MG63 (cell line): ENCODE measurements around the gene HPS5. TPM values are rescaled to one million over a fixed set of nuclear protein-coding genes. Genes with fewer than 3 reads are reported as not detected.
A peak's percentile ranks its signal among the peaks of the same experiment; 100 is the strongest.
"Not testable (repeated sequence)": the region's sequence is repeated elsewhere in the genome, so short reads cannot be mapped to it uniquely, and the experiment has no call there.

ENCODE experiments used
- DNase-seq: peaks from one replicate; pipeline ENCODE4 v3.0.0-alpha.2; 2020
- H3K27me3 ChIP-seq: fragments of 250-450 bp; sonication (Bioruptor Pico); 2 replicates; pipeline ENCODE4 v1.5.1; 2020; ENCODE audit warnings: mild to moderate bottlenecking, moderate library complexity
- H3K36me3 ChIP-seq: fragments of 250-450 bp; sonication (Bioruptor Pico); 2 replicates; pipeline ENCODE4 v1.5.1; 2020; ENCODE audit warnings: mild to moderate bottlenecking, moderate library complexity
- H3K4me3 ChIP-seq: fragments of 250-450 bp; sonication (Bioruptor Pico); 2 replicates; pipeline ENCODE4 v1.5.1; 2020; ENCODE audit warnings: mild to moderate bottlenecking, moderate library complexity
- H3K9me3 ChIP-seq: fragments of 250-450 bp; sonication (Bioruptor Pico); 2 replicates; pipeline ENCODE4 v1.5.1; 2020; ENCODE audit warnings: mild to moderate bottlenecking, moderate library complexity
- total RNA-seq: library from RNA; depleted of rRNA; stranded (reverse); fragments of >200 nt; shearing (Covaris generic); gene quantifications from 2 replicates; pipeline ENCODE4 v1.2.3, GENCODE V29; 2014; ENCODE audit warnings: low replicate concordance

HPS5 gene
- total RNA-seq, 1 experiment from 2014 or later = 13.2 TPM

DNA sequence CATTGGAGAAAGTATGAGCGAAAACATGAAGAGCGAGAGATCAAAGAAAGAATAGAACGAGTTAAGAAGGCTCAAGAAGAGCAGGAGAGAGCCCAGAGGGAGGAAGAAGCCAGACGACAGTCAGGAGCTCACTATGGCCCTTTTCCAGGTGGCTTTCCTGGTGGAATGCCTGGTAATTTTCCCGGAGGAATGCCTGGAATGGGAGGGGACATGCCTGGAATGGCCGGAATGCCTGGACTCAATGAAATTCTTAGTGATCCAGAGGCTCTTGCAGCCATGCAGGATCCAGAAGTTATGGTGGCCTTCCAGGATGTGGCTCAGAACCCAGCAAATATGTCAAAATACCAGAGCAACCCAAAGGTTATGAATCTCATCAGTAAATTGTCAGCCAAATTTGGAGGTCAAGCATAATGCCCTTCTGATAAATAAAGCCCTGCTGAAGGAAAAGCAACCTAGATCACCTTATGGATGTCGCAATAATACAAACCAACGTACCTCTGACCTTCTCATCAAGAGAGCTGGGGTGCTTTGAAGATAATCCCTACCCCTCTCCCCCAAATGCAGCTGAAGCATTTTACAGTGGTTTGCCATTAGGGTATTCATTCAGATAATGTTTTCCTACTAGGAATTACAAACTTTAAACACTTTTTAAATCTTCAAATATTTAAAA, 59.1 kb downstream of the HPS5 start:
- H3K36me3 ChIP-seq, H3K9me3 ChIP-seq, H3K4me3 ChIP-seq, H3K27me3 ChIP-seq, DNase-seq: not testable (repeated sequence)

GRCh38 chr11:18261721-18262120, 60.2 kb downstream of the HPS5 start:
- Histone ChIP-seq H3K9me3 (no peaks in the 10 kb centered on the region), H3K4me3 (no peak overlapping the region), H3K36me3 (no peaks in the 10 kb centered on the region), H3K27me3 (no peaks in the 10 kb centered on the region)
- no peak for DNase-seq

DNA sequence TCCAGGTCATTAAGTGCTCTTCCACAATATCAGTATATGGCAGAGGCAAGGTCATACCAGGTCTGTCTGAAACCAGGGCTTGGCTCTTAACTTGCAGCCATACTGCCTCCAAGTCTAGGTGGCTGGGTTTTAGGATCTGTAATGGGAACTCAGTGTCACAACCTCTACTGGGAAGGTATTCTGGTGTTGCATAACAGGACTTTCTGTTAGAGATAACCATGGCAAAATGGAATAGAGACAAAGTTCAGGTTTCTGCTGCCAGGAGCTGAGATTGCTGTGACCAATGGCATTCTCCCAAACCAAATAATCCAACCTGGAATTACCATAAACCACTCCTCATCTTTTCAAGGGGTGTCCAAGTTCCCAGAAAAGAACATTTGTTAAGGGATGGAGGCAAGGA, 62.7 kb downstream of the HPS5 start:
- no peak overlapping the region for H3K4me3 ChIP-seq
- no peaks in the 10 kb centered on the region for H3K36me3 ChIP-seq
- DNase-seq = no peak
- H3K27me3 ChIP-seq = no peaks in the 10 kb centered on the region
- no peaks in the 10 kb centered on the region for H3K9me3 ChIP-seq

GRCh38 chr11:18254781-18255361, 67.1 kb downstream of the HPS5 start:
- DNase-seq = no peak
- H3K36me3 ChIP-seq = no peaks in the 10 kb centered on the region
- H3K9me3 ChIP-seq = no peaks in the 10 kb centered on the region
- H3K27me3 ChIP-seq = no peaks in the 10 kb centered on the region
- H3K4me3 ChIP-seq = no peak overlapping the region

- no peak for DNase-seq
- H3K36me3 ChIP-seq = no peaks in the 10 kb centered on the region
Observed at GRCh38 chr11:18253778-18254338, 68.1 kb downstream of the HPS5 start.

GRCh38 chr11:18253233-18253632, 68.7 kb downstream of the HPS5 start:
- no peak overlapping the region for H3K4me3 ChIP-seq
- no peaks in the 10 kb centered on the region for H3K9me3 ChIP-seq
- no peaks in the 10 kb centered on the region for H3K36me3 ChIP-seq
- no peak for DNase-seq
- H3K27me3 ChIP-seq = no peaks in the 10 kb centered on the region

More at GRCh38 chr11:18253778-18254338, 68.1 kb downstream of the HPS5 start:
- no peak overlapping the region for H3K4me3 ChIP-seq
- H3K27me3 ChIP-seq = no peaks in the 10 kb centered on the region
- H3K9me3 ChIP-seq = no peaks in the 10 kb centered on the region

GRCh38 chr11:18248561-18248960, 73.4 kb downstream of the HPS5 start, which contains the start of gene SAA2:
Gene SAA2, minus strand, starts transcription at chr11:18248668. Its CDS starts 657 bp downstream, at chr11:18248011.
- Histone ChIP-seq H3K9me3 (peaks cover 3% of the 10 kb centered on the region; the same call in 1 of the 2 replicates), H3K4me3 (no peak within 1 kb of the TSS), H3K27me3 (no peaks in the 10 kb centered on the region), H3K36me3 (no peaks in the 10 kb centered on the region)
- DNase-seq = no peak

- DNase-seq, H3K36me3 ChIP-seq, H3K4me3 ChIP-seq: not testable (repeated sequence)
Observed at GRCh38 chr11:18247191-18247581, 74.8 kb downstream of the HPS5 start.

DNA sequence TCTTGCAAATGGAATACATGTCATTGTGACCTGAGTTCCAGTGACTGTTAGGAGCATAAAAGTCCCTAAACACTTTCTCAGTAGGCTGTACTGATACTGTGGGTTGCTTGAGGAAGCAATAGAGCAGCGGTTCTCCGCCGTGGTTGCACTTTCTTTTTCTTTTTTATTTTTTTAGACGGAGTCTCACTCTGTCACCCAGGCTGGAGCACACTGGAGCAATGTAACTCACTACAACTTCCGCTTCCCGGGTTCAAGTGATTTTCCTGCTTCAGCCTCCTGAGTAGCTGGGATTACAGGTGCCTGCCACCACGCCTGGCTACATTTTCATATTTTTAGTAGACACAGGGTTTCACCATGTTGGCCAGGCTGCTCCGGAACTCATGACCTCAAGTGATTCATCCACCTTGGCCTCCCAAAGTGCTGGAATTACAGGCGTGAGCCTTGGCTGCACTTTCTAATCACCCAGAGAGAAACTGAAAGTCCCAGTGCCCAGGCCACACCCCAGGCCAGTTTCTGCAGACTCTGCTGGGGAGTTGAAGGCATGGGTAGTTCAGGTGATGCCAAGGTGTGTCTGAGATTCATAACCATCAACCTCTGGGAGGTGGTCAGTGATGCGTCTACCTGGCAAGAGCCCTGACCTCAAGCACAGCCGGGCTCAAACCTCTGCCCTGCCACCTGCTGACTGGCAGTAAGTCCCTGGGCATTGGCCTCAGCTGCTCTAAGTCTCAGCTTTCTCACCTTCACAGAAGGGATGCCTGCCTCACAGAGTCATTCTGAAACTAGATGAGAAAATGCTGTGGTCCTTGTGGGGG, 75.4 kb downstream of the HPS5 start:
- not testable (repeated sequence) for H3K27me3 ChIP-seq, H3K4me3 ChIP-seq, H3K9me3 ChIP-seq, H3K36me3 ChIP-seq, DNase-seq

More at GRCh38 chr11:18247191-18247581, 74.8 kb downstream of the HPS5 start:
- not testable (repeated sequence) for H3K27me3 ChIP-seq, H3K9me3 ChIP-seq

DNA sequence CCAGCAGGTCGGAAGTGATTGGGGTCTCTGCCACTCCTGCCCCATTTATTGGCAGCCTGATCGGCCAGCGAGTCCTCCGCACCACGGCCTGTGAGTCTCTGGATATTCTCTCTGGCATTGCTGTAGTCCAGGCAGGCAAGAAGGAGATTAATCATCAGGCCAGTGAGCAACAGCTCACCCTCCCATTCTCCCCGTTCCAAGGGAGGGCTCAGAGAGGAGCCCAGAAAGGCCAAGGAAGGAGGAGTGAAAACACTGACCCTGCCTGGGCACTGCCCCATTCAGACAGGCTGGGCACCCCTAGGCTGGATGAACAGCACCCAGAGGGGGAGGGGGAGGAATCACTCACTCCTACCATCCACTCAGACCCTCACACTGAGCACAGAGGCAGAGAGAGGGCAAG, 76.5 kb downstream of the HPS5 start:
- no peak for DNase-seq
- H3K4me3 ChIP-seq = no peak overlapping the region
- peaks cover 7% of the 10 kb centered on the region; the same call in 1 of the 2 replicates for H3K9me3 ChIP-seq
- H3K36me3 ChIP-seq = no peaks in the 10 kb centered on the region
- no peaks in the 10 kb centered on the region for H3K27me3 ChIP-seq

DNA sequence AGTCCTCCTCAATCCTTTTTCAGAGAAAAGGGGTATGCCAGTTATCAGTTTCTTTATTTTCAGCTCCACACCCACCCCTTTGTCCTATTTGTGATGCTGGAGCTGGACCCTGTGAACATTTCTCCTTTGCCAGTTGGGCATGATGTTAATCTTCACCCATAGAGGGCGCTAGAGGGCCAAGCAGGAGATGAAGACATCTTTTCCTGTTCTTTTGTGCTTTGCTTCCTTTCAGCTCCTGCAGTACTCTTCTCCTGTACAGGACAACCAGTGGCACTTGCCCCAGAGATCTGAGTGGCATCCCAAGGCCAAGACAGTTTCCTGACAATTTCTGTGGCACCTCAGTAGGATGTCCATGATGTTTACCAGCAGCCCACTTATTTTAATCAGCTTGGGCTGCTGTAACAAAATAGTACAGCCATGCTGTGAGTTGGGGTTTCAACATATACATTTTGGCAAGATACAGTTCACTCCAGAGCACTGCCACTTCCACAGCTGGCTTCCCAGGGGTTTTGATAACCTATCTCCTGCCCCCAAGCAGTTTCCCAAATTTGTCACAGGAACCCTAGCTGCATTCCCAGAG, 78.1 kb downstream of the HPS5 start:
- DNase-seq = peak; percentile 8
- Histone ChIP-seq H3K36me3 (no peaks in the 10 kb centered on the region), H3K9me3 (peaks cover 7% of the 10 kb centered on the region; the same call in 1 of the 2 replicates), H3K27me3 (no peaks in the 10 kb centered on the region), H3K4me3 (no peak overlapping the region)

GRCh38 chr11:18239655-18240054, 82.3 kb downstream of the HPS5 start:
- Histone ChIP-seq H3K4me3 (no peak overlapping the region), H3K9me3 (peaks cover 7% of the 10 kb centered on the region; the same call in 1 of the 2 replicates), H3K27me3 (peaks cover 3% of the 10 kb centered on the region; the same call in 1 of the 2 replicates), H3K36me3 (no peaks in the 10 kb centered on the region)
- no peak for DNase-seq

- no peak within 1 kb of the TSS for H3K4me3 ChIP-seq
- no peaks in the 10 kb centered on the region for H3K36me3 ChIP-seq
- DNase-seq = no peak
- no peaks in the 10 kb centered on the region for H3K9me3 ChIP-seq
- H3K27me3 ChIP-seq = peaks cover 3% of the 10 kb centered on the region; the same call in 1 of the 2 replicates
Observed at GRCh38 chr11:18236664-18237356, 85.1 kb downstream of the HPS5 start, which contains the start of gene SAA4. Gene SAA4, minus strand, starts transcription at chr11:18236802. Its CDS starts 876 bp downstream, at chr11:18235926.

GRCh38 chr11:18235394-18236334, 86.3 kb downstream of the HPS5 start:
- Histone ChIP-seq H3K4me3 (no peak overlapping the region), H3K9me3 (no peaks in the 10 kb centered on the region), H3K36me3 (no peaks in the 10 kb centered on the region), H3K27me3 (peaks cover 3% of the 10 kb centered on the region; the same call in 1 of the 2 replicates)
- no peak for DNase-seq

- Histone ChIP-seq H3K4me3 (no peak overlapping the region), H3K27me3 (peaks cover 3% of the 10 kb centered on the region; the same call in 1 of the 2 replicates), H3K36me3 (no peaks in the 10 kb centered on the region), H3K9me3 (no peaks in the 10 kb centered on the region)
- no peak for DNase-seq
Observed at GRCh38 chr11:18233912-18234311, 88.0 kb downstream of the HPS5 start.
